ENCODE data around the gene NPHP3. TPM values are rescaled to one million over a fixed set of nuclear protein-coding genes. Genes with fewer than 3 reads are reported as not detected.

The NPHP3 gene
- total RNA-seq, 1 donor from 2014 or later = 32.0 TPM

DNA sequence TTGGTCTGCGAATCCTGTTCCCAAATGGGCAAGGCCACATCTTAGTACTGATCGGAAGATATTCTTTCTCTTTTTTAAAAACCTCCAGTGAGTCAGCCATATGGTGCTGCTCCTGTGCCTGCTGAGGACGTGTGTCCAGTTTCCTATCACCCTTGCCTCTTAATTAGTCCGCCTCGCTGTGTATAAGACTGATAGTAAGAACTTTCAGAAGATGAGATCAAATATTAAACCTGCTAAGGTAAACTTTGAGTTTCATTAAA lies 61.5 kb downstream of the NPHP3 start:
- peak overlapping the region; percentile 91 for H3K27ac ChIP-seq (ENCODE audit: low read depth, low read length)
- no peak for TF ChIP-seq EZH2 (IDR thresholded peaks at IDR 0.05; ENCODE audit: insufficient read depth, low read length)

DNA sequence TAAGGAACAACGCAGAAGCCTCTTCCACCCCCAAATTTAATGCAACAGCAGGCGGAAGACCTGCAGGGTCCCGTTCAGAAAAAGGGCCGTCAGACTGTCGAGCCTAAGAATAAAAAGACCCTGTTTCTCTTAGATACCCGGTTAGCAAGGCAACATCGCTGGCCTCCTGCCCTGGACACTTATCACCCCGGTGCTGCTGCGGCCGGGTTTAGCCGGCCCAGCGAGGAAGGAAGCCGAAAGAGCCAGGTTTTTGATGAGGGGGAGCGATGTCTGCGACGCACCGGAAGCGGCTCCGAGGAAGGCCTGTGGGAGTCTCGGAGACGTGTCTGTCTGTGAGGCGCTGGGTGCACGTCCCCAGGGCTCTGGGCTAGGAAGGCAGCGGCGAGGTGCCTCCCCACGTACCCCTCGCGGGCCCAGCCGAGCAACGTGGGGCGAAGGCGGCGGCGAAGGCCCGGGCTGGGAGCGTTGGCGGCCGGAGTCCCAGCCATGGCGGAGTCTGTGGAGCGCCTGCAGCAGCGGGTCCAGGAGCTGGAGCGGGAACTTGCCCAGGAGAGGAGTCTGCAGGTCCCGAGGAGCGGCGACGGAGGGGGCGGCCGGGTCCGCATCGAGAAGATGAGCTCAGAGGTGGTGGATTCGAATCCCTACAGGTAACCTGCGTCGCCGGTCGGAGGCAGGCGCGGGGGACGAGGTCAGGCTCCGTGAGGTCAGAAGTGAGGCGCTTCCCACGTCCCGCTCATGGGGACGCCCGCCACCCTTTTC lies 62.0 kb downstream of the NPHP3 start, which contains the start of gene UBA5:
Gene UBA5 (plus strand): TSS at position 278 of the 759 bp plus-strand sequence. CDS start 209 bp downstream, at position 487.
- no peaks in the 10 kb centered on the region for H3K27me3 ChIP-seq (ENCODE audit: insufficient read depth, low read length)
- peak within 1 kb of the TSS; percentile 96 for H3K4me3 ChIP-seq (ENCODE audit: insufficient read depth, low read depth, low read length)
- Mint-ChIP-seq H3K27ac (ENCODE audit: unreplicated experiment) (peak within 1 kb of the TSS; percentile 89), H3K27me3 (ENCODE audit: low read depth, unreplicated experiment) (no peaks in the 10 kb centered on the region), H3K9me3 (ENCODE audit: unreplicated experiment) (no peaks in the 10 kb centered on the region), H3K4me1 (ENCODE audit: low read depth, unreplicated experiment) (peaks cover 16% of the 10 kb centered on the region), H3K4me3 (ENCODE audit: unreplicated experiment) (peak within 1 kb of the TSS; percentile 95), H3K36me3 (ENCODE audit: low read depth, unreplicated experiment) (peaks cover 2% of the 10 kb centered on the region)
- DNase-seq (ENCODE audit: low read depth) = peak; percentile 52
- H3K27ac ChIP-seq (ENCODE audit: low read depth, low read length) = peak within 1 kb of the TSS; percentile 91
- no peak for FAIRE-seq
- TF ChIP-seq EZH2 (IDR thresholded peaks at IDR 0.05; ENCODE audit: insufficient read depth, low read length) = no peak
- TF ChIP-seq, protein P1, sequence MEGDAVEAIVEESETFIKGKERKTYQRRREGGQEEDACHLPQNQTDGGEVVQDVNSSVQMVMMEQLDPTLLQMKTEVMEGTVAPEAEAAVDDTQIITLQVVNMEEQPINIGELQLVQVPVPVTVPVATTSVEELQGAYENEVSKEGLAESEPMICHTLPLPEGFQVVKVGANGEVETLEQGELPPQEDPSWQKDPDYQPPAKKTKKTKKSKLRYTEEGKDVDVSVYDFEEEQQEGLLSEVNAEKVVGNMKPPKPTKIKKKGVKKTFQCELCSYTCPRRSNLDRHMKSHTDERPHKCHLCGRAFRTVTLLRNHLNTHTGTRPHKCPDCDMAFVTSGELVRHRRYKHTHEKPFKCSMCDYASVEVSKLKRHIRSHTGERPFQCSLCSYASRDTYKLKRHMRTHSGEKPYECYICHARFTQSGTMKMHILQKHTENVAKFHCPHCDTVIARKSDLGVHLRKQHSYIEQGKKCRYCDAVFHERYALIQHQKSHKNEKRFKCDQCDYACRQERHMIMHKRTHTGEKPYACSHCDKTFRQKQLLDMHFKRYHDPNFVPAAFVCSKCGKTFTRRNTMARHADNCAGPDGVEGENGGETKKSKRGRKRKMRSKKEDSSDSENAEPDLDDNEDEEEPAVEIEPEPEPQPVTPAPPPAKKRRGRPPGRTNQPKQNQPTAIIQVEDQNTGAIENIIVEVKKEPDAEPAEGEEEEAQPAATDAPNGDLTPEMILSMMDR (IDR thresholded peaks at IDR 0.05; ENCODE audit: insufficient read depth, low read depth, low read length) = no peak
- peak within 1 kb of the TSS; percentile 97 for H2AFZ ChIP-seq (ENCODE audit: low read depth, low read length)
- peak within 1 kb of the TSS; percentile 95 for H3K9ac ChIP-seq (ENCODE audit: low read length)
- peaks cover 75% of the 10 kb centered on the region for H3K79me2 ChIP-seq (ENCODE audit: insufficient read depth, low read length)
- H4K20me1 ChIP-seq (ENCODE audit: insufficient read depth, low read length) = peaks cover 24% of the 10 kb centered on the region
- H3K4me2 ChIP-seq (ENCODE audit: low read length) = peak within 1 kb of the TSS; percentile 97
- H3K4me1 ChIP-seq (ENCODE audit: insufficient read depth, low read length) = peaks cover 12% of the 10 kb centered on the region
- H3K9me3 ChIP-seq (ENCODE audit: insufficient read depth, low read depth, low read length) = no peaks in the 10 kb centered on the region
- no peaks in the 10 kb centered on the region for H3K36me3 ChIP-seq (ENCODE audit: insufficient read depth, low read length)

More for the DNA sequence above, 61.5 kb downstream of the NPHP3 start:
- Mint-ChIP-seq H3K27ac (ENCODE audit: unreplicated experiment) (peak overlapping the region; percentile 89), H3K36me3 (ENCODE audit: low read depth, unreplicated experiment) (peaks cover 2% of the 10 kb centered on the region), H3K4me1 (ENCODE audit: low read depth, unreplicated experiment) (peaks cover 16% of the 10 kb centered on the region), H3K4me3 (ENCODE audit: unreplicated experiment) (peak overlapping the region; percentile 95), H3K9me3 (ENCODE audit: unreplicated experiment) (no peaks in the 10 kb centered on the region), H3K27me3 (ENCODE audit: low read depth, unreplicated experiment) (no peaks in the 10 kb centered on the region)
- Histone ChIP-seq H3K9ac (ENCODE audit: low read length) (peak overlapping the region; percentile 95), H3K36me3 (ENCODE audit: insufficient read depth, low read length) (no peaks in the 10 kb centered on the region), H3K4me3 (ENCODE audit: insufficient read depth, low read depth, low read length) (peak overlapping the region; percentile 96), H3K79me2 (ENCODE audit: insufficient read depth, low read length) (peaks cover 80% of the 10 kb centered on the region), H3K4me2 (ENCODE audit: low read length) (peak overlapping the region; percentile 97), H3K9me3 (ENCODE audit: insufficient read depth, low read depth, low read length) (no peaks in the 10 kb centered on the region), H3K27me3 (ENCODE audit: insufficient read depth, low read length) (no peaks in the 10 kb centered on the region), H4K20me1 (ENCODE audit: insufficient read depth, low read length) (peaks cover 24% of the 10 kb centered on the region), H2AFZ (ENCODE audit: low read depth, low read length) (peak overlapping the region; percentile 97), H3K4me1 (ENCODE audit: insufficient read depth, low read length) (peaks cover 12% of the 10 kb centered on the region)
- no peak for FAIRE-seq
- peak; percentile 23 for DNase-seq (ENCODE audit: low read depth)

DNA sequence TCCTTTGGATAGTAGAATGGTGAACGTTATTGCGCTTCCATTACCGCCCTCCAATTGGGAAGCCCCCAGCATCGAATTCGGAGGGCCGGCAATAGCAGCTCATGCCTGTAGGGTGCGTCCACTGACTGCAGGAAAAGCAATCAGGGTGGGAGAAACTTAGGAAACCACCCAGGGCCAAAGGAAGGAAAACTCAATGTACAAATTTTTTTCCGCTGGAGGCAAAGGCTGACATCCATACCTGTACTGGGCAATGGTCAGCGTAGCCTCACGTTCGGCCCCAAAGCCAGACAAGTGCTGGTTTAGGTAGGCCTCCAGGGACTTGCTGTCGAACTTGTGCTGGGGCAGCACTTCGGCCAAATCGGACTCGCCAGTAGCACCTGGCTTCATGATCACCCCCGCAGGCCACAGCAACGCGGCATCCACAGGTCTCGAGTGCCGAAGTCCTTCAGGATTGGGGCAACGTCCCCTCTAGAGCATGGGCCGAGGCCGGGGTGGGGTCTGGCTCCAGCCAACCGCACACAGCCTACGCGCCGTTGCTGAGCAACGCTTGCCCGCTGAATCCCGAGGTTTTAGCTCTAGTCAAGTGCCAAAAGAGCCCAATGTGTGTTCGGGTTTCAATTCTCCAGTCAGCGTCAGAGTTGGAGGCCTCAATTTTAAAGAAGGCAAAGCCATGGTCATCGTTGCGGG lies 62.7 kb downstream of the NPHP3 start, which contains the start of gene ACAD11:
Gene ACAD11 (minus strand): TSS at position 445 of the 687 bp plus-strand sequence. CDS start 58 bp downstream, at position 387.
- H2AFZ ChIP-seq (ENCODE audit: low read depth, low read length) = peak within 1 kb of the TSS; percentile 97
- peak; percentile 75 for DNase-seq (ENCODE audit: low read depth)
- TF ChIP-seq, protein P1 (IDR thresholded peaks at IDR 0.05; ENCODE audit: insufficient read depth, low read depth, low read length) = peak; percentile 65
- TF ChIP-seq EZH2 (IDR thresholded peaks at IDR 0.05; ENCODE audit: insufficient read depth, low read length) = no peak
- H3K9ac ChIP-seq (ENCODE audit: low read length) = peak within 1 kb of the TSS; percentile 95
- H4K20me1 ChIP-seq (ENCODE audit: insufficient read depth, low read length) = peaks cover 19% of the 10 kb centered on the region
- H3K4me1 ChIP-seq (ENCODE audit: insufficient read depth, low read length) = peaks cover 12% of the 10 kb centered on the region
- H3K4me2 ChIP-seq (ENCODE audit: low read length) = peak within 1 kb of the TSS; percentile 97
- H3K27me3 Mint-ChIP-seq (ENCODE audit: low read depth, unreplicated experiment) = no peaks in the 10 kb centered on the region
- H3K4me1 Mint-ChIP-seq (ENCODE audit: low read depth, unreplicated experiment) = peaks cover 16% of the 10 kb centered on the region
- H3K36me3 ChIP-seq (ENCODE audit: insufficient read depth, low read length) = no peaks in the 10 kb centered on the region
- peak within 1 kb of the TSS; percentile 95 for H3K4me3 Mint-ChIP-seq (ENCODE audit: unreplicated experiment)
- no peak for FAIRE-seq
- H3K9me3 Mint-ChIP-seq (ENCODE audit: unreplicated experiment) = no peaks in the 10 kb centered on the region
- H3K27ac Mint-ChIP-seq (ENCODE audit: unreplicated experiment) = peak within 1 kb of the TSS; percentile 89
- peak within 1 kb of the TSS; percentile 96 for H3K4me3 ChIP-seq (ENCODE audit: insufficient read depth, low read depth, low read length)
- peaks cover 2% of the 10 kb centered on the region for H3K36me3 Mint-ChIP-seq (ENCODE audit: low read depth, unreplicated experiment)
- peaks cover 68% of the 10 kb centered on the region for H3K79me2 ChIP-seq (ENCODE audit: insufficient read depth, low read length)
- no peaks in the 10 kb centered on the region for H3K9me3 ChIP-seq (ENCODE audit: insufficient read depth, low read depth, low read length)
- peak within 1 kb of the TSS; percentile 91 for H3K27ac ChIP-seq (ENCODE audit: low read depth, low read length)
- no peaks in the 10 kb centered on the region for H3K27me3 ChIP-seq (ENCODE audit: insufficient read depth, low read length)

All from astrocyte (in vitro differentiated cells and primary cell).